GM19351 (cell line): ENCODE data around the gene NHLH2.

Source experiments
- ATAC-seq: cut with Tn5 transposase; IDR thresholded peaks from one replicate; pipeline ENCODE4 v1.9.1; 2021; ENCODE audit warnings: mild to moderate bottlenecking, moderate library complexity; ENCODE audit not compliant: unreplicated experiment

The NHLH2 gene

GRCh38 chr1:115840605-115841460 is at the start of gene NHLH2:
NHLH2 (minus strand) TSS chr1:115841126; CDS start chr1:115838372, 2,754 bp downstream.
- no peak for ATAC-seq

GRCh38 chr1:115890580-115890979 is 49.7 kb upstream of the NHLH2 start:
- no peak for ATAC-seq

GRCh38 chr1:115888976-115889375 is 48.0 kb upstream of the NHLH2 start:
- no peak for ATAC-seq

GRCh38 chr1:115882913-115883902 is 42.3 kb upstream of the NHLH2 start:
- no peak for ATAC-seq

GRCh38 chr1:115880981-115881672 is 40.2 kb upstream of the NHLH2 start:
- ATAC-seq, result no peak

GRCh38 chr1:115879977-115880376 is 39.1 kb upstream of the NHLH2 start:
- ATAC-seq, result no peak

- ATAC-seq, result no peak
These were observed 36.6 kb upstream of the NHLH2 start for GRCh38 chr1:115877511-115877910.

- no peak for ATAC-seq
These were observed 34.0 kb upstream of the NHLH2 start for GRCh38 chr1:115874904-115875303.

- ATAC-seq, result no peak
These were observed 33.6 kb upstream of the NHLH2 start for GRCh38 chr1:115874497-115874896.

- ATAC-seq, result no peak
These were observed 32.3 kb upstream of the NHLH2 start for GRCh38 chr1:115873184-115873583.

GRCh38 chr1:115869064-115869463 is 28.1 kb upstream of the NHLH2 start:
- no peak for ATAC-seq

GRCh38 chr1:115867216-115867615 is 26.3 kb upstream of the NHLH2 start:
- ATAC-seq, result no peak

GRCh38 chr1:115865704-115866380 is 24.9 kb upstream of the NHLH2 start:
- ATAC-seq, result no peak

- ATAC-seq, result no peak
These were observed 21.5 kb upstream of the NHLH2 start for GRCh38 chr1:115862403-115862802.

GRCh38 chr1:115854005-115854404 is 13.1 kb upstream of the NHLH2 start:
- no peak for ATAC-seq

- ATAC-seq, result no peak
These were observed 10.0 kb upstream of the NHLH2 start for GRCh38 chr1:115850937-115851336.

GRCh38 chr1:115847787-115848186 is 6.9 kb upstream of the NHLH2 start:
- ATAC-seq, result no peak

- no peak for ATAC-seq
These were observed 2.0 kb upstream of the NHLH2 start for GRCh38 chr1:115842948-115843347.

GRCh38 chr1:115839679-115840237 is 1.2 kb downstream of the NHLH2 start:
- ATAC-seq, result no peak

- ATAC-seq, result no peak
These were observed 1.8 kb downstream of the NHLH2 start for GRCh38 chr1:115839029-115839678.
